Omental fat pad (tissue), 4 donors: ENCODE results near the gene FAR2. TPM values are rescaled to one million over a fixed set of nuclear protein-coding genes. Genes with fewer than 3 reads are reported as not detected.

Source experiments
- ATAC-seq: fragments of 150-250 bp; one replicate; pipeline ENCODE4 v1.9.1; 2016; ENCODE audit warnings: mild to moderate bottlenecking, moderate library complexity; ENCODE audit not compliant: low FRiP score
- DNase-seq: peaks from one replicate; pipeline ENCODE4 v3.0.0-alpha.2; 2019; ENCODE audit warnings: low spot score
- total RNA-seq, 4 donors: library from RNA; depleted of rRNA; stranded (reverse); fragments of >200 nt; gene quantifications; one replicate each; pipeline ENCODE4 v1.1.0, GENCODE V29; 2016
- TF ChIP-seq, protein P1 (sequence below), 3 donors: fragments of 450-650 bp; IDR thresholded peaks; one replicate each; pipeline ENCODE4 v1.5.1; 2016 to 2017; ENCODE audit warnings: antibody characterized with exemption in 3 of 3, mild to moderate bottlenecking in 3 of 3, moderate library complexity in 2 of 3

The FAR2 gene
- total RNA-seq, 4 donors from 2014 or later: 4.5 to 25.4 (median 18.7) TPM

DNA sequence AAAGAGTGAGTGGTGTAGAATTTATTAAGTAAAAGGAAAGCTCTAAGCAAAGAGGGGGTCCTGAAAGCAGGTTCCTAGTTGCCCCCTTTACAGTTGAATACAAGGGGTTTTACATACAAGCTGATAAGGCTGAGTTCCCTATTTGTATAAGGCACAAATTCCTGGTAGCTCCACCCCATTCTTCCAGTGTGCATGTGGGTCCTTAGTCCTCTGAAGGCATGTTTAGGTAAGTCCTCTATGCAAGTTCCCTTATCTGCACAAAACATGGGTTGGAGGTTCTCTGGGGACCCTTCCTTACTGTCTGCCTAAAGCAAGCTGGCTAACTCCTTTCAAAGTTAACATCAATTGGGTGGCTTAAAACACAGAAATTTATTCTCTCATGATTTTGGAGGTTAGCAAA is 2.9 kb upstream of the FAR2 start:
- TF ChIP-seq, protein P1, sequence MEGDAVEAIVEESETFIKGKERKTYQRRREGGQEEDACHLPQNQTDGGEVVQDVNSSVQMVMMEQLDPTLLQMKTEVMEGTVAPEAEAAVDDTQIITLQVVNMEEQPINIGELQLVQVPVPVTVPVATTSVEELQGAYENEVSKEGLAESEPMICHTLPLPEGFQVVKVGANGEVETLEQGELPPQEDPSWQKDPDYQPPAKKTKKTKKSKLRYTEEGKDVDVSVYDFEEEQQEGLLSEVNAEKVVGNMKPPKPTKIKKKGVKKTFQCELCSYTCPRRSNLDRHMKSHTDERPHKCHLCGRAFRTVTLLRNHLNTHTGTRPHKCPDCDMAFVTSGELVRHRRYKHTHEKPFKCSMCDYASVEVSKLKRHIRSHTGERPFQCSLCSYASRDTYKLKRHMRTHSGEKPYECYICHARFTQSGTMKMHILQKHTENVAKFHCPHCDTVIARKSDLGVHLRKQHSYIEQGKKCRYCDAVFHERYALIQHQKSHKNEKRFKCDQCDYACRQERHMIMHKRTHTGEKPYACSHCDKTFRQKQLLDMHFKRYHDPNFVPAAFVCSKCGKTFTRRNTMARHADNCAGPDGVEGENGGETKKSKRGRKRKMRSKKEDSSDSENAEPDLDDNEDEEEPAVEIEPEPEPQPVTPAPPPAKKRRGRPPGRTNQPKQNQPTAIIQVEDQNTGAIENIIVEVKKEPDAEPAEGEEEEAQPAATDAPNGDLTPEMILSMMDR (IDR thresholded peaks at IDR 0.05): no peak
- ATAC-seq: no peak
- DNase-seq: no peak

DNA sequence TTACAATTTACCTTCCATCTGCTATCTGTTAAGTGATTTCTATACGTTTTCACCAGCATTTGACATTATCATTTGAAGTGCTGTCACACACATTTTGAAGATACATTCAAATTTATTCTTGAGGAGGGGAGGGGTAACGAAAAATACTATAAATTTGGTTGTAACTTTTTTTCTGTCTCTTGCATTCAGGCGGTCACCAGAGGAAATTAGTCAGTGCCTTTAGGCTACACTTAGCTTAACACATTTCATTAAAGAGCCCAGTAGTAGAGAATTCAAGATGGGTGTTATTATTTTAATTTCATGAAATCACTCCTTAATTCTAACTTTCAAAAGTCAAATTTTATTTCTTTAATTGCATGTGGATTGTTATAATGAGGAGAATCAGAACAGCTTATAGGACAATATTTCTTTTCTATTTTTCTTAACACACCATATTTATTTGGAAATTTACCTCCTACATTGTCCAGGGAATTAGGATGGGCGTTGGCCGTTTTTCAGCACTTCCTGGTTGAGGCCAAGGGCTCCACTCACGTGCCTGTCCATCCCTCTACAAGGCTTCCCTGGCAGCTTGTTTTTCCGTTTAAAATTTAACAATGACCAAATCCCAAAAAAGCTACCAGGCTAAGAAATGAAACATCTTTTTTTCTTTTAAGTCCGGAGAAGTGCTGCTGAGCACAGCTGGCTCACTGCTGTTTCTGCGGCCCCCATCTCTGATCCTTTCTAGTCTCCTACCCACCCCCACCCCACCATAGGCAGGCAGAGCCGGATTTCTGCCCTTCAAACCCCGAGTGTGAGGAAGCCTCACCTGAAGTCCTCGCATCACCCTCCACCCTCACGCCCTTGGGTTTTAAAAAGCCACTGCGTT is 1.1 kb upstream of the FAR2 start:
- TF ChIP-seq, protein P1 (IDR thresholded peaks at IDR 0.05): no peak
- no peak for DNase-seq
- no peak for ATAC-seq

DNA sequence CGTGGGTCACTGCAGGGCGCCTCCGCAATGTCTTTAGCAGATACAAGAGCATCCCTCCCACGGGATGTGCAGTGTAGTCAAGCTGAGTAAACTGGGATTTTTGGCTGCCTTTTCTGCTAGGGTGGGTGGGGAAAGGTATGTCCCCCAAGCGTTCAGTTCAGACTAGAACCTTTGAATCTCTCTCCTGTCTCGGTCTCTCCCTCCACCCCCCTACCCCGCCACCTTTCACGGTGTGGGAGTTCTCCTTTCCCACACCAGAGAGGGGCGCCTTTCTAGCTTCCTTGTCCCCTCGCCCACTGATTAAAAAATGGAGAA is 525 bp upstream of the FAR2 start:
- peak; percentile 25 for ATAC-seq
- TF ChIP-seq, protein P1 (IDR thresholded peaks at IDR 0.05): no peak
- DNase-seq: no peak

DNA sequence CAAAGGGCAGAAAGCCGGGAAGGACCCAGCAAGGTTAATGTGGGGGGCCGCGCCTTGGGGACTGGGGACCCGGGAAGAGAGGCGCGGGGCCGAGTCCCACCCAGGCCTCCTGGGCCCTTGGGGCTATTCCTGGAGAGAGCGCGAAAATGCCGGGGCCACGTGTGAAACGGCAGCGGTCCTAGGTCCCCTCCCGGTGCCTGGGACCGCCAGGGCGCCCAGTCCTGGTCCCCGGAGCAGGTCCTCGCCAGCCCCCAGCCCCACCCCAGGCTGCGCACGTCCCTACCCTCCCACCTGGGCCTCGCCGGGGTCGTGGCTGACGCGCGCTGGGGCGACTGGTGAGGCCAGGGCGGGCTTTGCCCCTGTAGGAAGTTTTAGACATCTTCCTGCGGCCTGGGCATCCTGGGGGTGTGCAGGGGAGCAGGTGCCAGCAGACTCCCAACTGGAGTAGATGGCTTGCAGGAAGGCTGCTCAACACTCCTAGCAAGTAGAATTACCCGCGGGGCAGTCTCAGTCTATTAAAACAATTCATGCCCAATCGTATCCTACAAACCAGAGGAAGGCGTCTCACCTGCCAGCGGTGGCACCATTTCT is 708 bp downstream of the FAR2 start:
- TF ChIP-seq, protein P1 (IDR thresholded peaks at IDR 0.05): no peak
- ATAC-seq (peak; percentile 10), DNase-seq (no peak)

DNA sequence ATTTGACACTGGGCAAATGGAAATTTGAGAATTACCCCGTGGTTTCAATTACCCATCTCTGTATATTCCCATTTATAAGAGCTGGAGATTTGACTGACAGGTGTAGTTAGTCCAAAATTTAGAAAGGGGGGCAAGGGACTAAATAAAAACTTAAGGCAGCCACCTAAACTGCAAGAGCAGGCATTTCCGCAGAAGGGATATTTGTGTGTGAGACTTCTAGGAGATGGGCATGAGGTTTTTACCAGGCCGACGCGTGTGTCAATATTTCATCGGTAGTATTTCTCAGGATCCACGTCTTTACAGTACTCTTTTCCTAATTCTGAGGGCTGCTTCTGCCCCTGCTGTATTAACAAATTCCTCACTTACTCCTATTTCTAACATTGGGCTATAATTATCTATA is 1.4 kb downstream of the FAR2 start:
- no peak for DNase-seq
- ATAC-seq: no peak
- TF ChIP-seq, protein P1 (IDR thresholded peaks at IDR 0.05): no peak

DNA sequence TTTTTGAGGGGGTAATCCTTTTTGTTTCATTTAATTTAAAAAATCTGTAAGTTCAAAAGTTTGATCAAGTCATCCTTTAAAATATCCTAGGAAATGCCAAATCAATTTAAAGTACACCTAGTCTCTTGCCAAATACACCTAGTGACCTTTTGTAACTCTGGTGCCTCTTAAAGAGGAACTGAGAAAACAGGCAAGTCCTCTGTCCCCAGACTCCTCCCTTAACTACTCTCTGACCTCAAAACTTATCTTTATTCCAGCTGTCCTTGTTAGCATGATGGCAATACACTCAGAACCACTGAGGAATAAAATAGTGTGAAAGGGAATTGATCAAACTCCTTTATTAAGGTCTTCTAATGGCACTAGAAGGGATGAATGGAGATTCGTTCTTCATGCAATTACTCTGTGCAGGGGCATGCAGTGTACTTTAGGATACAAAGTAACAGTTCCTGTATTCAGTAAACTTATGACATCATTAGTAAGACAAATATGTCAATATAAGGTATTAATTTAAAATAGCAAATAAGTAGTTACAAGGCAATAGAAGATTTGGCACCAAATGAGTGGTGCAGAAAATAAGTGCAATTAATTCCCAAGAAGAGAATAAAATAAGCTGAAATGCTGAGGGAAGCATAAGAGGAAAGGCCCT is 3.3 kb downstream of the FAR2 start:
- TF ChIP-seq, protein P1 (IDR thresholded peaks at IDR 0.05): no peak
- DNase-seq (no peak), ATAC-seq (no peak)
